HepG2 (cell line): Measurements from ENCODE around the gene NDUFS2. TPM values are rescaled to one million over a fixed set of nuclear protein-coding genes. Genes with fewer than 3 reads are reported as not detected.

ENCODE experiments used
- FLYWCH1 ChIP-seq: sonication (generic); formaldehyde crosslinking; IDR thresholded peaks from 2 replicates; pipeline ENCODE4 v1.8.1; 2023; ENCODE audit warnings: mild to moderate bottlenecking, missing genetic modification reagents
- FOXC1 ChIP-seq: sonication (generic); formaldehyde crosslinking; IDR thresholded peaks from 2 replicates; pipeline ENCODE4 v1.8.0; 2022; ENCODE audit warnings: mild to moderate bottlenecking, missing genetic modification reagents, borderline replicate concordance
- HNRNPH1 ChIP-seq: fragments of 200-400 bp; formaldehyde crosslinking; optimal IDR thresholded peaks from 2 replicates; pipeline ENCODE3; 2017; ENCODE audit warnings: mild to moderate bottlenecking, low read depth, low read length
- MIER2 ChIP-seq: IDR thresholded peaks from 2 replicates; pipeline ENCODE4 v1.6.1; 2016; ENCODE audit warnings: missing biosample characterization, missing genetic modification reagents
- NFE2L1 ChIP-seq: sonication (generic); formaldehyde crosslinking; IDR thresholded peaks from 2 replicates; pipeline ENCODE4 v1.4.0; 2020; ENCODE audit warnings: missing genetic modification reagents, mild to moderate bottlenecking, borderline replicate concordance
- PBX3 ChIP-seq: sonication (generic); formaldehyde crosslinking; IDR thresholded peaks from 2 replicates; pipeline ENCODE4 v1.8.1; 2023; ENCODE audit warnings: missing genetic modification reagents, inconsistent platforms, borderline replicate concordance
- RFX5 ChIP-seq: IDR thresholded peaks from 2 replicates; pipeline ENCODE4 v1.6.1; 2011; ENCODE audit warnings: low read depth, low read length, improper control_type of control experiment
- SRSF9 ChIP-seq: fragments of 200-400 bp; formaldehyde crosslinking; IDR thresholded peaks from 2 replicates; pipeline ENCODE4 v1.6.1; 2018; ENCODE audit warnings: borderline replicate concordance, mild to moderate bottlenecking, low read depth, low read length; ENCODE audit not compliant: insufficient read depth, poor library complexity, severe bottlenecking
- TAF1 ChIP-seq: sonication (generic); formaldehyde crosslinking; IDR thresholded peaks from 2 replicates; pipeline ENCODE4 v1.4.0; 2020; ENCODE audit warnings: missing genetic modification reagents
- TFDP2 ChIP-seq: sonication (generic); formaldehyde crosslinking; IDR thresholded peaks from 2 replicates; pipeline ENCODE4 v1.4.0; 2020; ENCODE audit warnings: missing genetic modification reagents
- ZFP62 ChIP-seq: sonication (generic); formaldehyde crosslinking; IDR thresholded peaks from 2 replicates; pipeline ENCODE4 v1.4.0; 2020; ENCODE audit warnings: missing genetic modification reagents
- ZNF292 ChIP-seq: sonication (generic); formaldehyde crosslinking; IDR thresholded peaks from 2 replicates; pipeline ENCODE4 v1.8.1; 2022; ENCODE audit warnings: mild to moderate bottlenecking, low read depth, missing genetic modification reagents, borderline replicate concordance
- ZNF317 ChIP-seq: sonication (generic); formaldehyde crosslinking; IDR thresholded peaks from 2 replicates; pipeline ENCODE4 v1.5.0; 2020; ENCODE audit warnings: mild to moderate bottlenecking, missing genetic modification reagents
- ZNF350 ChIP-seq: sonication (generic); formaldehyde crosslinking; IDR thresholded peaks from 2 replicates; pipeline ENCODE4 v1.4.0; 2020; ENCODE audit warnings: mild to moderate bottlenecking, low read depth, missing genetic modification reagents, borderline replicate concordance
- ZNF646 ChIP-seq: sonication (generic); formaldehyde crosslinking; IDR thresholded peaks from 2 replicates; pipeline ENCODE4 v1.9.0; 2021; ENCODE audit warnings: mild to moderate bottlenecking, missing genetic modification reagents
- ZNF776 ChIP-seq: sonication (generic); formaldehyde crosslinking; IDR thresholded peaks from 2 replicates; pipeline ENCODE4 v1.4.0; 2020; ENCODE audit warnings: mild to moderate bottlenecking, missing genetic modification reagents
- ZNF800 ChIP-seq: sonication (generic); formaldehyde crosslinking; IDR thresholded peaks from 2 replicates; pipeline ENCODE4 v1.4.0; 2020; ENCODE audit warnings: missing genetic modification reagents
- ZNF879 ChIP-seq: sonication (generic); formaldehyde crosslinking; IDR thresholded peaks from 2 replicates; pipeline ENCODE4 v1.8.1; 2023; ENCODE audit warnings: missing genetic modification reagents
- ZNF883 ChIP-seq: sonication (generic); formaldehyde crosslinking; IDR thresholded peaks from 2 replicates; pipeline ENCODE4 v1.5.1; 2020; ENCODE audit warnings: mild to moderate bottlenecking, missing genetic modification reagents; ENCODE audit errors: not compliant biosample characterization
- polyA plus RNA-seq, 8 experiments: library from polyadenylated mRNA; depleted of rRNA in 3 of 8; stranded (reverse) in 7 of 8; unstranded in 1 of 8; fragments of >200 nt; fragmentation: Illumina TruSeq in 4 of 8; extraction: Trizol in 4 of 8; gene quantifications; 2 replicates each; pipeline versions ENCODE4 v1.2.1 to v1.2.3, GENCODE V29; 2011 to 2016; ENCODE audit warnings: low read depth in 4 of 8, missing spikeins in 1 of 8, mixed read lengths in 1 of 8; ENCODE audit not compliant: insufficient read depth in 1 of 8
- total RNA-seq, 5 experiments: library from RNA; depleted of rRNA; stranded (reverse); fragments of >200 nt; fragmentation: Illumina TruSeq; extraction: Trizol; gene quantifications; 2 replicates each; pipeline ENCODE4 v1.2.3, GENCODE V29; 2016; ENCODE audit warnings: low read depth in 1 of 5

Gene NDUFS2
- total and polyA plus RNA-seq, 2 of the 13 experiments (the other 11 are each of a cell fraction or from before 2014, with no cell fraction given) = 89.9 to 118 TPM

GRCh38 chr1:161153682-161154337, 48.4 kb upstream of the NDUFS2 start, which contains the start of gene UFC1 (continued):
- TF ChIP-seq NFE2L1 (CRISPR knock-in tag) (no peak), RFX5 (no peak), ZNF800 (no peak), PBX3 (CRISPR knock-in tag) (no peak), TAF1 (CRISPR knock-in tag) (peak; percentile 95), FLYWCH1 (no peak), ZNF883 (CRISPR knock-in tag) (no peak), ZFP62 (CRISPR knock-in tag) (no peak), ZNF292 (CRISPR knock-in tag) (no peak), HNRNPH1 (peak; percentile 44), ZNF350 (peak; percentile 83; the same call in 1 of the 2 replicates), SRSF9 (no peak), FOXC1 (CRISPR knock-in tag) (peak; percentile 52; the same call in 1 of the 2 replicates), ZNF879 (CRISPR knock-in tag) (no peak), ZNF776 (CRISPR knock-in tag) (no peak), MIER2 (CRISPR knock-in tag) (no peak), ZNF317 (CRISPR knock-in tag) (peak; percentile 55; the same call in 1 of the 2 replicates), ZNF646 (CRISPR knock-in tag) (0 out of 2 replicates have a peak, but pooled peaks have one; percentile 17), TFDP2 (peak; percentile 61)
